GM12873 (cell line): ENCODE data around the gene STIM2.

ENCODE experiments used
- CTCF ChIP-seq: IDR thresholded peaks from 2 replicates; pipeline ENCODE4 v1.5.1; 2012; ENCODE audit warnings: low read depth, mild to moderate bottlenecking, moderate library complexity, low read length, control low read depth; ENCODE audit not compliant: insufficient read depth; ENCODE audit errors: missing control alignments

Gene STIM2

GRCh38 chr4:26893491-26893890 is 32.9 kb downstream of the STIM2 start:
- no peak for TF ChIP-seq CTCF

GRCh38 chr4:26896636-26897035 is 36.0 kb downstream of the STIM2 start:
- no peak for TF ChIP-seq CTCF

- TF ChIP-seq CTCF: no peak
Measured at GRCh38 chr4:26899991-26900390, 39.4 kb downstream of the STIM2 start.

- no peak for TF ChIP-seq CTCF
Measured at GRCh38 chr4:26900765-26901164, 40.1 kb downstream of the STIM2 start.

- TF ChIP-seq CTCF: no peak
Measured at GRCh38 chr4:26905172-26905571, 44.5 kb downstream of the STIM2 start.

GRCh38 chr4:26907731-26908599 is 47.3 kb downstream of the STIM2 start:
- no peak for TF ChIP-seq CTCF

- TF ChIP-seq CTCF: no peak
Measured at GRCh38 chr4:26909369-26909768, 48.7 kb downstream of the STIM2 start.
